Measurements from ENCODE around the gene ANKRD35. TPM values are rescaled to one million over a fixed set of nuclear protein-coding genes. Genes with fewer than 3 reads are reported as not detected.

Gene ANKRD35
- total and polyA plus RNA-seq, 10 of the 15 experiments (the other 5 are each of a cell fraction or from before 2014, with no cell fraction given) = 0.01 to 0.08 TPM; not detected in 8

DNA sequence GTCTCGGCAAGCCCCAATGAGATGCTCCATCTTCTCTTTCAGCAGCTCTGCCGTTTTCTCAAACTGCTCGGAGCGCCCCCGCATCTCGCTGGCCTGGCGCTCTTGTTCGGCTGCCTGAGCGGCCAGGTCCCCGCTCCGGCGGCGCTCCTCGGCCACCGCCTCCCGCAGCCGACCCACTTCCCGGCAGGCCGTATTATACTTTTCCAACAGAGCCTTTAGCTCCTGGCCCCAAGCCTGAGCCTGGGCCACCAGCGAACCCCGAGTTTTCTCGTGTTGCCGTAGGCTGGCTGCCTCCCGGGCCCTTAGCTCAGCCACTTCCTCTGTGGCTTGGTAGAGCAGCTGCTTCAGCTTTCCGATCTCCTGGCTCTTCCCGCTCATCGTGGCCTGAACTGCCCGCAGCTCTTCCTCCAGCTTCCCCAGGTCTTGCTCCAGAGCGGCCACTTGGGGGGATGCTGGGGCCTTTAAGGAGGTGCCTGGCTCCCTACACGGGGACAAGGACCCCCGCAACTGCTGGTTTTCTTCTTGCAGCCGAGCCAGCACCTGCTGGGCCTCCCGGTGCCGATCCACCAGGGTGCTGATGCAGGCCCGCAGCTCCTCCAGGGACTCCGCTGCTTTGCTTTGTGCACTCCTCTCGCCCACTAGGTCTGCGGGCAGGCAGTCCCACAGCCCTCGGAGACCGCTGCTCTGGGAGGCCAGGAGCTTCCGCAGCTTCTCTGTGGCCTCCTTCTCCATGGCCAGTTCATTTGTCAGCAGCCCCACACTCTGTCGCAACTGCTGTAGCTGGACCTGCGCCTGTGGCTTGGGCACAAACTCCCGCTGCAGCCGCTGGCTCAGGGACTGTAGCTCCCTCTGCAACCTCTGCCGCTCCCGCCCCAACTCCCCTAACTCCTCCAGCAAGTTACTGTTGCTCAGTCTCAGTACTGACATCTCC is 13.4 kb downstream of the ANKRD35 start:
- Histone ChIP-seq H3K27ac (ENCODE audit: control insufficient read depth, insufficient read depth) (no peak overlapping the region), H3K4me1 (ENCODE audit: control insufficient read depth, insufficient read depth, low read length) (0 out of 2 replicates have a peak, but pooled peaks cover 3% of the 10 kb centered on the region), H3K36me3 (ENCODE audit: control insufficient read depth in 2 of 2, insufficient read depth in 2 of 2, low read length in 1 of 2) (no peaks in the 10 kb centered on the region), H3K9me3 (replicated peaks; ENCODE audit: control insufficient read depth, insufficient read depth, low read length) (no peaks in the 10 kb centered on the region), H3K4me3 (peak overlapping the region; percentile 55; the same call in 1 of the 2 replicates), H3K9ac (ENCODE audit: control insufficient read depth, insufficient read depth, low read length) (peak overlapping the region; percentile 20; the same call in 1 of the 2 replicates), H3K27me3 (replicated peaks in 1 of 2; ENCODE audit: control insufficient read depth in 2 of 2, insufficient read depth in 2 of 2, low read length in 1 of 2) (peaks cover 0 to 5% of the 10 kb centered on the region in 2 experiments), H3K4me2 (ENCODE audit: control insufficient read depth, insufficient read depth) (peak overlapping the region; percentile 52), H2AFZ (ENCODE audit: control insufficient read depth, low read depth, low read length) (peak overlapping the region; percentile 8), H4K20me1 (ENCODE audit: control insufficient read depth, insufficient read depth) (no peaks in the 10 kb centered on the region), H3K79me2 (ENCODE audit: control insufficient read depth, insufficient read depth, low read length) (no peaks in the 10 kb centered on the region)
- 27% methylated on average over 47 of the region's 47 CpGs for WGBS (ENCODE audit: insufficient coverage, insufficient replicate concordance, low lambda C conversion rate, missing lambda C conversion rate)
- peak; percentile 82 for ATAC-seq
- TF ChIP-seq EED (IDR thresholded peaks at IDR 0.05; ENCODE audit: low read depth) (0 out of 2 replicates have a peak, but pooled peaks have one; percentile 15), SPI1 (IDR thresholded peaks at IDR 0.05; ENCODE audit: borderline replicate concordance, insufficient read depth, low read depth, low read length) (peak; percentile 56; the same call in 1 of the 2 replicates), EGR1 (IDR thresholded peaks at IDR 0.05; ENCODE audit: borderline replicate concordance in 1 of 2, low read depth in 2 of 2, low read length in 2 of 2) (0 out of 3 replicates have a peak, but pooled peaks of 1 of the 2 experiments have one; percentile 43), MYB (IDR thresholded peaks at IDR 0.05; ENCODE audit: borderline replicate concordance, low read depth, low read length) (no peak), RELA (IDR thresholded peaks at IDR 0.05; ENCODE audit: borderline replicate concordance, partially characterized antibody) (no peak), POLR2AphosphoS5 (IDR thresholded peaks at IDR 0.05; ENCODE audit: low read length) (no peak)
- ChIA-PET SMC1A (ENCODE audit: uncharacterized antibody, unreplicated experiment) (interaction anchor here (1.0 to 1.3 kb wide), 2 partner anchors 13 to 14 kb away, joined by 3 to 6 read pairs; partner anchors contain the start of genes ANKRD35 and PIAS3), RAD21 (ENCODE audit: unreplicated experiment) (no interaction called here), POLR2A (interaction anchor here (0.9 to 1.2 kb wide), 3 partner anchors 9 to 92 kb away, joined by 3 read pairs; partner anchors contain the start of genes ANKRD34A and POLR3GL), CTCF (interaction anchor here (0.6 to 1.5 kb wide), 4 partner anchors 12 to 27 kb away, joined by 3 to 6 read pairs (median 4); partner anchors contain the start of genes NUDT17 and PIAS3)
- BruUV-seq (replicated peaks) = no TSS peak
- no peak for DNase-seq (ENCODE audit: low read depth, low spot score)
- in situ Hi-C loops (cut with MboI) (no loop called here), intact Hi-C loops (cut with micrococcal nuclease; ENCODE audit: unreplicated experiment) (no loop called here)
- peak; percentile 38 for FAIRE-seq

Data from GM12878 (cell line).